GM21737 (cell line): Measurements from ENCODE around the gene FEM1C.
"Not testable (repeated sequence)": the region's sequence is repeated elsewhere in the genome, so short reads cannot be mapped to it uniquely, and the experiment has no call there.

Experiments used
- ATAC-seq: cut with Tn5 transposase; IDR thresholded peaks from one replicate; pipeline ENCODE4 v1.9.1; 2021; ENCODE audit warnings: mild to moderate bottlenecking, moderate library complexity; ENCODE audit not compliant: unreplicated experiment

Gene FEM1C

GRCh38 chr5:115479166-115479873, 65.3 kb downstream of the FEM1C start:
- ATAC-seq, result not testable (repeated sequence)

- no peak for ATAC-seq
Observed at GRCh38 chr5:115478281-115478680, 66.3 kb downstream of the FEM1C start.

GRCh38 chr5:115477581-115477980, 67.0 kb downstream of the FEM1C start:
- no peak for ATAC-seq

GRCh38 chr5:115475788-115476187, 68.8 kb downstream of the FEM1C start:
- no peak for ATAC-seq

GRCh38 chr5:115472271-115473025, 72.1 kb downstream of the FEM1C start:
- no peak for ATAC-seq

- no peak for ATAC-seq
Observed at GRCh38 chr5:115471345-115472063, 73.1 kb downstream of the FEM1C start.

- ATAC-seq, result no peak
Observed at GRCh38 chr5:115470921-115471320, 73.7 kb downstream of the FEM1C start.
